ENCODE measurements around the gene ASTN2.
"Not testable (repeated sequence)": the region's sequence is repeated elsewhere in the genome, so short reads cannot be mapped to it uniquely, and the experiment has no call there.

Gene ASTN2

DNA sequence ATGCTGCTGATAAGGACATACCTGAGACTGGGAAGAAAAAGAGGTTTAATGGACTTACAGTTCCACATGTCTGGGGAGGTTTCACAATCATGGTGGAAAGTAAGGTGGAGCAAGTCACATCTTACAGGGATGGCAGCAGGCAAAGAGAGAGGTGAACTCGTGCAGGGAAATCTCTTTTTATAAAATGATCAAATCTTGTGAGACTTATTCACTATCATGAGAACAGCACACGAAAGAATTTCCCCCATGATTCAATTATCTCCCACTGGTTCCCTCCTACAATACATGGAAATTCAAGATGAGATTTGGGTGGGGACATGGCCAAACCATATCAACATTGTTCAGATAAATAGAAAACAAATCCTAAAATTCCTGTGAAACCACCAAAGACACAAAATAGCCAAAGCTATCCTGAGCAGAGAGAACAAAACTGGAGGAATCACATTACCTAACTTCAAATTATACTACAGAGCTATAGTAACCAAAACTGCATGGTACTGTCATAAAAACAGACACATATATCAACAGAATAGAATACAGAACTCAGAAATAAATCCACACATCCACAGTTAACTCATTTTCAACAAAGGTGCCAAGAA is 958.3 kb downstream of the ASTN2 start:
- Histone ChIP-seq H2AFZ (ENCODE audit: low read depth, low read length) (no peak overlapping the region), H3K4me2 (ENCODE audit: insufficient read depth, low read length) (no peak overlapping the region), H4K20me1 (ENCODE audit: insufficient read depth, low read length) (no peaks in the 10 kb centered on the region), H3K4me3 (ENCODE audit: low read depth in 1 of 2, low read length in 2 of 2) (no peak overlapping the region), H3K4me1 (ENCODE audit: insufficient read depth, low read length) (no peaks in the 10 kb centered on the region), H3K79me2 (ENCODE audit: insufficient read depth, low read length) (no peaks in the 10 kb centered on the region), H3K9ac (ENCODE audit: low read depth, low read length) (no peak overlapping the region), H3K27ac (ENCODE audit: low read length) (no peak overlapping the region), H3K9me3 (ENCODE audit: insufficient read depth, low read length, severe bottlenecking) (no peaks in the 10 kb centered on the region), H3K36me3 (ENCODE audit: insufficient read depth, low read length) (no peaks in the 10 kb centered on the region), H3K27me3 (ENCODE audit: insufficient read depth, low read length, poor library complexity) (no peaks in the 10 kb centered on the region)
- no peak for TF ChIP-seq EZH2 (IDR thresholded peaks at IDR 0.05; ENCODE audit: borderline replicate concordance, low read depth, low read length, severe bottlenecking)
- TF ChIP-seq, protein P1, sequence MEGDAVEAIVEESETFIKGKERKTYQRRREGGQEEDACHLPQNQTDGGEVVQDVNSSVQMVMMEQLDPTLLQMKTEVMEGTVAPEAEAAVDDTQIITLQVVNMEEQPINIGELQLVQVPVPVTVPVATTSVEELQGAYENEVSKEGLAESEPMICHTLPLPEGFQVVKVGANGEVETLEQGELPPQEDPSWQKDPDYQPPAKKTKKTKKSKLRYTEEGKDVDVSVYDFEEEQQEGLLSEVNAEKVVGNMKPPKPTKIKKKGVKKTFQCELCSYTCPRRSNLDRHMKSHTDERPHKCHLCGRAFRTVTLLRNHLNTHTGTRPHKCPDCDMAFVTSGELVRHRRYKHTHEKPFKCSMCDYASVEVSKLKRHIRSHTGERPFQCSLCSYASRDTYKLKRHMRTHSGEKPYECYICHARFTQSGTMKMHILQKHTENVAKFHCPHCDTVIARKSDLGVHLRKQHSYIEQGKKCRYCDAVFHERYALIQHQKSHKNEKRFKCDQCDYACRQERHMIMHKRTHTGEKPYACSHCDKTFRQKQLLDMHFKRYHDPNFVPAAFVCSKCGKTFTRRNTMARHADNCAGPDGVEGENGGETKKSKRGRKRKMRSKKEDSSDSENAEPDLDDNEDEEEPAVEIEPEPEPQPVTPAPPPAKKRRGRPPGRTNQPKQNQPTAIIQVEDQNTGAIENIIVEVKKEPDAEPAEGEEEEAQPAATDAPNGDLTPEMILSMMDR (IDR thresholded peaks at IDR 0.05; ENCODE audit: borderline replicate concordance, extremely low read depth, low read length, poor library complexity, severe bottlenecking): no peak
- ATAC-seq (ENCODE audit: insufficient read depth, low read depth) (no peak), DNase-seq (no peak)

DNA sequence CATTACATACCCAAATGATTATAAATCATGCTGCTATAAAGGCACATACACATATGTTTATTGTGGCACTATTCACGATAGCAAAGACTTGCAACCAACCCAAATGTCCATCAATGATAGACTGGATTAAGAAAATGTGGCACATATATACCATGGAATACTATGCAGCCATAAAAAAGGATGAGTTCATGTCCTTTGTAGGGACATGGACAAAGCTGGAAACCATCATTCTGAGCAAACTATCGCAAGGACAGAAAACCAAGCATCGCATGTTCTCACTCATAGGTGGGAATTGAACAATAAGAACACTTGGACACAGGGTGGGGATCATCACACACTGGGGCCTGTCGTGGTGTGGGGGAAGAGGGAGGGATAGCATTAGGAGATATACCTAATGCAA is 960.3 kb downstream of the ASTN2 start:
- H3K27me3 ChIP-seq (ENCODE audit: insufficient read depth, low read length, poor library complexity); H3K79me2 ChIP-seq (ENCODE audit: insufficient read depth, low read length); H4K20me1 ChIP-seq (ENCODE audit: insufficient read depth, low read length); H3K4me1 ChIP-seq (ENCODE audit: insufficient read depth, low read length); ATAC-seq (ENCODE audit: insufficient read depth, low read depth); H3K9me3 ChIP-seq (ENCODE audit: insufficient read depth, low read length, severe bottlenecking); DNase-seq; H3K36me3 ChIP-seq (ENCODE audit: insufficient read depth, low read length); H2AFZ ChIP-seq (ENCODE audit: low read depth, low read length); H3K4me2 ChIP-seq (ENCODE audit: insufficient read depth, low read length); H3K4me3 ChIP-seq (ENCODE audit: low read depth in 1 of 2, low read length in 2 of 2); H3K9ac ChIP-seq (ENCODE audit: low read depth, low read length); H3K27ac ChIP-seq (ENCODE audit: low read length): not testable (repeated sequence)

DNA sequence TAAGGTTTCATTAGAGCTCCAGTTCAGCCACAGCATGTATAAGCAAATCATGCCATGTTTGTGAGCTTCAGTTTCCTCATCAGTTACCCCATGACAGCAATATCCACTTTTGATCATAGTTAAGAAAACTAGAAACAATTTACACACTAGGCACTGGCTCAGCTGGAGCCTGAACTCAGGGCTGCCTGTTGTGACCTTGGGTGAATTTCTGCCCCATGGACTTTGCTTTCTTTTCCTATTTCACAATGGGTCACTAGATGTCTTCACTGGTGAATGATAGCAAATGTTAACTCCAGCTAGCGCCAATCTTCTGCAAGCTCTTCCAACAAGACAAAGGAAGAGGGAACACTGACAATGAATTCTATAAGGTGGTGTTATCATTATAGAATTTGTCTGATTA is 961.1 kb downstream of the ASTN2 start:
- DNase-seq (no peak), ATAC-seq (ENCODE audit: insufficient read depth, low read depth) (no peak)
- no peaks in the 10 kb centered on the region for H3K9me3 ChIP-seq (ENCODE audit: insufficient read depth, low read length, severe bottlenecking)

DNA sequence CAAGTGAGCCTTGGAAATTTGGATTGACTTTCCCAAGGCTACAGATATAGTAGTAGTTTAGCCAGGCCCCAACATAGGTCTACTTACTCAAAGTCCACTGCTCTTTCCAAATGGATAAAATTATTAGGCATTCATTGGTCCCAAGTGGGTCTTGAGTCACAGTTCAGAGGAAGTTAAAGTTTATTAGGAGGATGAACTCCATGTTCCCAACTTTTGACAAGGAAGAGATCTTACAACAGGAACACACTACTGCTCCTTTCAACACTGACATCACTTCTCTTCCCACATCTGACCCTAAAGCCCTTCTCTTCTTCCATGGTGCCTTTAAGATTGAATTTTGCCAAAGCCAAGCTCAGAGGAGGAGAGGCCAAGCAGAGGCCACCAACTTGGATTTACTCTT is 962.2 kb downstream of the ASTN2 start:
- no peak overlapping the region for H3K4me2 ChIP-seq (ENCODE audit: insufficient read depth, low read length)
- TF ChIP-seq, protein P1 (IDR thresholded peaks at IDR 0.05; ENCODE audit: borderline replicate concordance, extremely low read depth, low read length, poor library complexity, severe bottlenecking): no peak
- no peak for TF ChIP-seq EZH2 (IDR thresholded peaks at IDR 0.05; ENCODE audit: borderline replicate concordance, low read depth, low read length, severe bottlenecking)

More for the DNA sequence above, 961.1 kb downstream of the ASTN2 start:
- Histone ChIP-seq H3K27me3 (ENCODE audit: insufficient read depth, low read length, poor library complexity) (no peaks in the 10 kb centered on the region), H3K4me1 (ENCODE audit: insufficient read depth, low read length) (no peaks in the 10 kb centered on the region), H3K4me3 (ENCODE audit: low read depth in 1 of 2, low read length in 2 of 2) (no peak overlapping the region), H4K20me1 (ENCODE audit: insufficient read depth, low read length) (no peaks in the 10 kb centered on the region), H3K79me2 (ENCODE audit: insufficient read depth, low read length) (no peaks in the 10 kb centered on the region), H3K27ac (ENCODE audit: low read length) (no peak overlapping the region), H3K9ac (ENCODE audit: low read depth, low read length) (no peak overlapping the region), H2AFZ (ENCODE audit: low read depth, low read length) (no peak overlapping the region), H3K4me2 (ENCODE audit: insufficient read depth, low read length) (no peak overlapping the region), H3K36me3 (ENCODE audit: insufficient read depth, low read length) (no peaks in the 10 kb centered on the region)
- TF ChIP-seq, protein P1 (IDR thresholded peaks at IDR 0.05; ENCODE audit: borderline replicate concordance, extremely low read depth, low read length, poor library complexity, severe bottlenecking): no peak
- TF ChIP-seq EZH2 (IDR thresholded peaks at IDR 0.05; ENCODE audit: borderline replicate concordance, low read depth, low read length, severe bottlenecking): no peak

More for the DNA sequence above, 962.2 kb downstream of the ASTN2 start:
- DNase-seq: no peak
- no peak for ATAC-seq (ENCODE audit: insufficient read depth, low read depth)
- Histone ChIP-seq H2AFZ (ENCODE audit: low read depth, low read length) (no peak overlapping the region), H3K9ac (ENCODE audit: low read depth, low read length) (no peak overlapping the region), H3K9me3 (ENCODE audit: insufficient read depth, low read length, severe bottlenecking) (no peaks in the 10 kb centered on the region), H3K27me3 (ENCODE audit: insufficient read depth, low read length, poor library complexity) (no peaks in the 10 kb centered on the region), H3K36me3 (ENCODE audit: insufficient read depth, low read length) (no peaks in the 10 kb centered on the region), H3K79me2 (ENCODE audit: insufficient read depth, low read length) (no peaks in the 10 kb centered on the region), H3K4me1 (ENCODE audit: insufficient read depth, low read length) (no peaks in the 10 kb centered on the region), H3K4me3 (ENCODE audit: low read depth in 1 of 2, low read length in 2 of 2) (no peak overlapping the region), H3K27ac (ENCODE audit: low read length) (no peak overlapping the region), H4K20me1 (ENCODE audit: insufficient read depth, low read length) (no peaks in the 10 kb centered on the region)

All from DND-41 (cell line).